CD14-positive monocyte (primary cell): ENCODE data around the gene SMNDC1. TPM values are rescaled to one million over a fixed set of nuclear protein-coding genes. Genes with fewer than 3 reads are reported as not detected.

Source experiments
- DNase-seq, 3 donors: peaks; one replicate each; pipeline ENCODE4 v3.0.0-alpha.2; 2011 to 2022
- H2AFZ ChIP-seq: 2 replicates; pipeline ENCODE4 v1.6.0; 2012; ENCODE audit warnings: mild to moderate bottlenecking, low read depth, low read length, inconsistent platforms; ENCODE audit not compliant: insufficient read depth, poor library complexity, severe bottlenecking
- H3K27ac ChIP-seq, 2 donors: 1 replicate in 1 of 2; 2 replicates in 1 of 2; pipeline ENCODE4 v1.5.1; 2012 to 2013; ENCODE audit warnings: low read length in 2 of 2, control low read depth in 1 of 2, inconsistent platforms in 1 of 2, low read depth in 1 of 2, mild to moderate bottlenecking in 1 of 2
- H3K27me3 ChIP-seq, 2 donors: one replicate each; pipeline versions ENCODE4 v1.6.0 to v1.6.1; 2011 to 2013; ENCODE audit warnings: low read length in 2 of 2; ENCODE audit not compliant: control insufficient read depth in 2 of 2, insufficient read depth in 2 of 2
- H3K36me3 ChIP-seq, 2 donors: replicated peaks in 1 of 2; 1 replicate in 1 of 2; 2 replicates in 1 of 2; pipeline versions ENCODE4 v1.5.1 to v1.6.1; 2012 to 2013; ENCODE audit warnings: low read length in 2 of 2, control low read depth in 1 of 2, inconsistent platforms in 1 of 2, mild to moderate bottlenecking in 1 of 2; ENCODE audit not compliant: insufficient read depth in 2 of 2, control insufficient read depth in 1 of 2
- H3K4me1 ChIP-seq, 2 donors: 1 replicate in 1 of 2; 2 replicates in 1 of 2; pipeline versions ENCODE4 v1.5.1 to v1.6.1; 2012 to 2013; ENCODE audit warnings: low read length in 2 of 2, control low read depth in 1 of 2, inconsistent platforms in 1 of 2, mild to moderate bottlenecking in 1 of 2, moderate library complexity in 1 of 2; ENCODE audit not compliant: insufficient read depth in 2 of 2, control insufficient read depth in 1 of 2
- H3K4me2 ChIP-seq: replicated peaks from 2 replicates; pipeline ENCODE3; 2012; ENCODE audit warnings: low read length, moderate library complexity, mild to moderate bottlenecking; ENCODE audit not compliant: poor library complexity, severe bottlenecking; ENCODE audit errors: extremely low read depth
- H3K4me3 ChIP-seq, 3 experiments: fragments of 200-600 bp in 1 of 3; sonication (generic) in 1 of 3; replicated peaks in 1 of 3; 1 replicate in 2 of 3; 2 replicates in 1 of 3; pipeline ENCODE4 v1.5.1; 2011 to 2013; ENCODE audit warnings: low read length in 3 of 3, mild to moderate bottlenecking in 3 of 3, control low read depth in 2 of 3, low read depth in 2 of 3, inconsistent platforms in 1 of 3, moderate library complexity in 1 of 3
- H3K79me2 ChIP-seq: 2 replicates; pipeline ENCODE4 v1.6.0; 2012; ENCODE audit warnings: mild to moderate bottlenecking, control low read depth, inconsistent platforms, low read length, moderate library complexity; ENCODE audit not compliant: insufficient read depth
- H3K9ac ChIP-seq: 2 replicates; pipeline ENCODE4 v1.6.0; 2017; ENCODE audit warnings: low read length, mild to moderate bottlenecking; ENCODE audit not compliant: insufficient read depth, poor library complexity, severe bottlenecking
- H3K9me3 ChIP-seq, 2 donors: replicated peaks in 1 of 2; 1 replicate in 1 of 2; 2 replicates in 1 of 2; pipeline versions ENCODE4 v1.5.1 to v1.6.1; 2012 to 2013; ENCODE audit warnings: low read length in 2 of 2, control low read depth in 1 of 2; ENCODE audit not compliant: control insufficient read depth in 1 of 2, insufficient read depth in 1 of 2
- H4K20me1 ChIP-seq: 2 replicates; pipeline ENCODE4 v1.6.0; 2012; ENCODE audit warnings: mild to moderate bottlenecking, low read length, control low read depth, moderate library complexity; ENCODE audit not compliant: insufficient read depth
- H3K27ac Mint-ChIP-seq, 7 donors: one replicate each; pipeline ENCODE4 v1.8.0; 2020; ENCODE audit warnings: mild to moderate bottlenecking in 7 of 7, mixed read lengths in 7 of 7, moderate library complexity in 6 of 7, inconsistent platforms in 2 of 7
- H3K27me3 Mint-ChIP-seq, 3 donors: one replicate each; pipeline ENCODE4 v1.8.0; 2021 to 2022; ENCODE audit warnings: low read depth in 3 of 3, mild to moderate bottlenecking in 3 of 3, mixed read lengths in 3 of 3, moderate library complexity in 3 of 3, inconsistent platforms in 1 of 3
- H3K36me3 Mint-ChIP-seq, 2 donors: one replicate each; pipeline ENCODE4 v1.8.0; 2020; ENCODE audit warnings: mixed read lengths in 2 of 2, inconsistent platforms in 1 of 2, mild to moderate bottlenecking in 1 of 2
- H3K4me1 Mint-ChIP-seq: one replicate; pipeline ENCODE4 v1.8.0; 2020; ENCODE audit warnings: mild to moderate bottlenecking, mixed read lengths
- H3K4me3 Mint-ChIP-seq, 2 donors: one replicate each; pipeline ENCODE4 v1.8.0; 2020; ENCODE audit warnings: mild to moderate bottlenecking in 2 of 2, mixed read lengths in 2 of 2, moderate library complexity in 1 of 2
- H3K9me3 Mint-ChIP-seq, 7 donors: one replicate each; pipeline ENCODE4 v1.8.0; 2020 to 2022; ENCODE audit warnings: mixed read lengths in 7 of 7, mild to moderate bottlenecking in 6 of 7, moderate library complexity in 6 of 7, inconsistent platforms in 2 of 7
- CTCF ChIP-seq: fragments of 200-600 bp; IDR thresholded peaks from one replicate; pipeline ENCODE4 v1.8.0; 2022; ENCODE audit warnings: antibody characterized with exemption, mild to moderate bottlenecking
- WGBS: methylation state at CpG from one replicate; pipeline ENCODE4 v1.1.5; 2013; ENCODE audit warnings: missing lambda C conversion rate; ENCODE audit not compliant: insufficient coverage; 5-methylcytosine and 5-hydroxymethylcytosine counted together
- intact Hi-C, 2 donors: fragments of 100-400 bp; cut with micrococcal nuclease; formaldehyde crosslinking; loops; one replicate each; pipeline versions ENCODE4 v1.15.0 to v1.15.1; 2023
- polyA minus RNA-seq: library from RNA; depleted of rRNA, polyadenylated mRNA; stranded (reverse); fragments of >200 nt; gene quantifications from 2 replicates; pipeline ENCODE4 v1.2.3, GENCODE V29; 2012
- polyA plus RNA-seq, 3 donors: library from polyadenylated mRNA; depleted of rRNA in 1 of 3; unstranded in 2 of 3; stranded (reverse) in 1 of 3; fragments of 300-500 nt in 2 of 3; fragments of >200 nt in 1 of 3; fragmentation: Illumina TruSeq in 2 of 3; gene quantifications; 1 replicate in 2 of 3; 2 replicates in 1 of 3; pipeline ENCODE4 v1.2.3, GENCODE V29; 2012 to 2021
- total RNA-seq, 12 experiments: library from RNA in 1 of 12; stranded (reverse) in 1 of 12; fragments of 120-200 nt in 1 of 12; gene quantifications; one replicate each; pipeline ENCODE4 v1.2.4 and lab custom pipeline; 2013 to 2026; ENCODE audit warnings: mixed read lengths in 6 of 12, inconsistent platforms in 1 of 12

The SMNDC1 gene
- 13.1 TPM for total RNA-seq (2013)
- 10 to 100 TPM; 15.6 to 18.2 (median 16.4) TPM for polyA plus RNA-seq
- polyA minus RNA-seq, result 5.4 and 7.3 TPM in 2 replicates
- 23.3 to 58.3 (median 37.2) reads per million in 11 experiments for total RNA-seq (lab: John Stamatoyannopoulos, UW)

- H3K36me3 Mint-ChIP-seq, result peaks cover 30% of the 10 kb centered on the region in 2 donors
- peak within 1 kb of the TSS; percentile 93 to 99 (median 97) for H3K27ac Mint-ChIP-seq
- H3K9ac ChIP-seq, result peak within 1 kb of the TSS; percentile 97
- H3K36me3 ChIP-seq, result peaks cover 33 to 34% of the 10 kb centered on the region in 2 donors
- peaks cover 51% of the 10 kb centered on the region for H3K4me1 Mint-ChIP-seq
- no peaks in the 10 kb centered on the region for H3K27me3 ChIP-seq
- under 1% methylated on average over 31 of the region's 42 CpGs for WGBS
- H3K4me2 ChIP-seq, result peak within 1 kb of the TSS; percentile 81
- no peaks in the 10 kb centered on the region for H3K9me3 ChIP-seq
- H3K27me3 Mint-ChIP-seq, result peaks cover 0 to 4% (median 0%) of the 10 kb centered on the region in 3 donors
- H3K4me3 Mint-ChIP-seq, result peak within 1 kb of the TSS; percentile 94 to 98
- peak within 1 kb of the TSS; percentile 89 for H2AFZ ChIP-seq
- TF ChIP-seq CTCF, result no peak
- peaks cover 49% of the 10 kb centered on the region for H3K79me2 ChIP-seq
- H3K4me3 ChIP-seq, result peak within 1 kb of the TSS; percentile 67 to 89 (median 88)
- H4K20me1 ChIP-seq, result peaks cover 29% of the 10 kb centered on the region
- peaks cover 31 to 55% of the 10 kb centered on the region in 2 donors for H3K4me1 ChIP-seq
- intact Hi-C loops, result loop anchor here (5.0 to 10.0 kb wide), 5 partner anchors 107 to 612 kb away; partner anchors contain the start of genes SMC3 (in 2 of the 2), BBIP1 (in 1 of the 2), DUSP5 (in 1 of the 2) and SHOC2 (in 1 of the 2)
- H3K9me3 Mint-ChIP-seq, result peaks cover 0 to 3% (median 0%) of the 10 kb centered on the region in 7 donors
- peak within 1 kb of the TSS; percentile 77 to 91 for H3K27ac ChIP-seq
- peak; percentile 97 to 99 (median 97) for DNase-seq
Measured at GRCh38 chr10:110304780-110305421, at the start of gene SMNDC1. TSS of gene SMNDC1 (minus strand) at chr10:110304920. CDS start at chr10:110303587, 1,333 bp downstream.

- Mint-ChIP-seq H3K27ac (peak overlapping the region in 1 of 7 donors; percentile 56), H3K9me3 (no peaks in the 10 kb centered on the region), H3K4me3 (peak overlapping the region in 1 of 2 donors; percentile 62), H3K36me3 (no peaks in the 10 kb centered on the region), H3K4me1 (peaks cover 10% of the 10 kb centered on the region), H3K27me3 (peaks cover 5 to 7% (median 7%) of the 10 kb centered on the region in 3 donors)
- DNase-seq, result peak; percentile 31 to 74 (median 66)
- Histone ChIP-seq H3K9me3 (no peaks in the 10 kb centered on the region), H3K4me2 (no peak overlapping the region), H3K27me3 (no peaks in the 10 kb centered on the region), H3K9ac (no peak overlapping the region), H3K36me3 (no peaks in the 10 kb centered on the region), H4K20me1 (no peaks in the 10 kb centered on the region), H3K27ac (no peak overlapping the region), H3K4me3 (no peak overlapping the region), H3K79me2 (no peaks in the 10 kb centered on the region), H2AFZ (peak overlapping the region; percentile 24), H3K4me1 (no peaks in the 10 kb centered on the region)
- TF ChIP-seq CTCF, result peak; percentile 85
- intact Hi-C loops, result loop anchor here in 1 of 2 donors (1.0 to 5.0 kb wide), 3 partner anchors 42 to 193 kb away; no protein-coding TSS in a partner anchor
- WGBS, result 46% methylated on average over 4 of the region's 11 CpGs
Measured at GRCh38 chr10:110354322-110354766, 49.6 kb upstream of the SMNDC1 start.
